SU-DHL-6 (cell line): ENCODE results near the gene PLAC1.

Experiments
- CTCF ChIP-seq: fragments of 200-600 bp; sonication (generic); IDR thresholded peaks from one replicate; pipeline ENCODE4 v1.5.1; 2017; ENCODE audit warnings: antibody characterized with exemption, mild to moderate bottlenecking, low read length, moderate library complexity; ENCODE audit not compliant: insufficient read depth, poor library complexity, severe bottlenecking
- EZH2phosphoT487 ChIP-seq: fragments of 200-600 bp; sonication (generic), shearing (Covaris generic); conservative IDR thresholded peaks from 2 replicates; pipeline ENCODE4 v1.6.1; 2018; ENCODE audit warnings: mild to moderate bottlenecking, antibody characterized with exemption, low read length, moderate library complexity, mixed read lengths

GRCh38 chrX:134684956-134685355 lies 26.7 kb upstream of the PLAC1 start:
- TF ChIP-seq CTCF, result no peak
- no peak for TF ChIP-seq EZH2phosphoT487
